Measurements from ENCODE around the gene ITGA7. TPM values are rescaled to one million over a fixed set of nuclear protein-coding genes. Genes with fewer than 3 reads are reported as not detected.

ITGA7 gene
- total RNA-seq, 3 donors from 2014 or later = 20.5 to 190 (median 33.1) TPM

DNA sequence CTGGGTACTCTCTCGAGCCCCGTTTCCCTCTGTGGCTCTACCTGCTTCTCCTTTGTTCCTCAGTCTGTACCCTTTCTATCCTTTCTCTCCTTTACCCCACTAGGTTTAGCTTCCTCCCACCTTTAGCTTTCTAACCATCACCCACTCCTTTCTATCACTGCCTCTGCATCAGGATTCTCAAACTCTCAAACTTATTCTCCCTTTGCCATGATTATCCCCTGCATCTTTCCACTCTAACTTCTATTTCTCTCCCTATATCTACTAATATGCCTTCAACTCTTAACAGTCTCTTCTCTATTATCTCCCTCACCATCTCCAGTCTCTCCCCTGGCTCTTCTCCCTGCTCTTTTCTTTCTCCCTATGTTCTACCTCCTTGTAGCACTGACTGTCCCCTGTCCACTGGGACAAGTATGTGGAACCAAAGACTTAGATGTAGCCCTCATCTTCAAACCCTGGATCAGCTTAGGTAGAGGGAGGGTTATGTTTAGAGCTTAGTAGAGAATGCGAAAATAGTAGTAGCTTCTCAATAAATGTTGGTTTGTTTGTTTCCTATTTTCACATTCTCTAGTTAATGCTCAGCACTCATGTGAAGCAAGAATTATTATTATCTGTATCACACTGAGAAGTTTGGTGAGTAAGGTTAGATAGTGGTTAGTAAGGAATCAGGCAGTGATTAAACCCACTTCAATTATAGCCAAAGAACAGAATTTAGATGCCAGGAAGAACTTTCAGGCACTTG, 38.6 kb upstream of the ITGA7 start:
- Histone ChIP-seq H3K9me3 (no peaks in the 10 kb centered on the region), H3K36me3 (no peaks in the 10 kb centered on the region), H3K27ac (peak overlapping the region; percentile 55 to 72), H3K4me3 (peak overlapping the region in 1 of 3 donors; percentile 48), H3K4me1 (peaks cover 3 to 4% of the 10 kb centered on the region in 2 donors), H3K27me3 (no peaks in the 10 kb centered on the region)
- TF ChIP-seq POLR2AphosphoS5 (IDR thresholded peaks at IDR 0.05) (no peak), POLR2A (IDR thresholded peaks at IDR 0.05) (no peak)
- TF ChIP-seq, protein P1, sequence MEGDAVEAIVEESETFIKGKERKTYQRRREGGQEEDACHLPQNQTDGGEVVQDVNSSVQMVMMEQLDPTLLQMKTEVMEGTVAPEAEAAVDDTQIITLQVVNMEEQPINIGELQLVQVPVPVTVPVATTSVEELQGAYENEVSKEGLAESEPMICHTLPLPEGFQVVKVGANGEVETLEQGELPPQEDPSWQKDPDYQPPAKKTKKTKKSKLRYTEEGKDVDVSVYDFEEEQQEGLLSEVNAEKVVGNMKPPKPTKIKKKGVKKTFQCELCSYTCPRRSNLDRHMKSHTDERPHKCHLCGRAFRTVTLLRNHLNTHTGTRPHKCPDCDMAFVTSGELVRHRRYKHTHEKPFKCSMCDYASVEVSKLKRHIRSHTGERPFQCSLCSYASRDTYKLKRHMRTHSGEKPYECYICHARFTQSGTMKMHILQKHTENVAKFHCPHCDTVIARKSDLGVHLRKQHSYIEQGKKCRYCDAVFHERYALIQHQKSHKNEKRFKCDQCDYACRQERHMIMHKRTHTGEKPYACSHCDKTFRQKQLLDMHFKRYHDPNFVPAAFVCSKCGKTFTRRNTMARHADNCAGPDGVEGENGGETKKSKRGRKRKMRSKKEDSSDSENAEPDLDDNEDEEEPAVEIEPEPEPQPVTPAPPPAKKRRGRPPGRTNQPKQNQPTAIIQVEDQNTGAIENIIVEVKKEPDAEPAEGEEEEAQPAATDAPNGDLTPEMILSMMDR (IDR thresholded peaks at IDR 0.05) = no peak
- DNase-seq (ENCODE audit: low spot score in 2 of 2) = no peak
- intact Hi-C loops (cut with DNase I; ENCODE audit: low total_unique reads) = no loop called here

DNA sequence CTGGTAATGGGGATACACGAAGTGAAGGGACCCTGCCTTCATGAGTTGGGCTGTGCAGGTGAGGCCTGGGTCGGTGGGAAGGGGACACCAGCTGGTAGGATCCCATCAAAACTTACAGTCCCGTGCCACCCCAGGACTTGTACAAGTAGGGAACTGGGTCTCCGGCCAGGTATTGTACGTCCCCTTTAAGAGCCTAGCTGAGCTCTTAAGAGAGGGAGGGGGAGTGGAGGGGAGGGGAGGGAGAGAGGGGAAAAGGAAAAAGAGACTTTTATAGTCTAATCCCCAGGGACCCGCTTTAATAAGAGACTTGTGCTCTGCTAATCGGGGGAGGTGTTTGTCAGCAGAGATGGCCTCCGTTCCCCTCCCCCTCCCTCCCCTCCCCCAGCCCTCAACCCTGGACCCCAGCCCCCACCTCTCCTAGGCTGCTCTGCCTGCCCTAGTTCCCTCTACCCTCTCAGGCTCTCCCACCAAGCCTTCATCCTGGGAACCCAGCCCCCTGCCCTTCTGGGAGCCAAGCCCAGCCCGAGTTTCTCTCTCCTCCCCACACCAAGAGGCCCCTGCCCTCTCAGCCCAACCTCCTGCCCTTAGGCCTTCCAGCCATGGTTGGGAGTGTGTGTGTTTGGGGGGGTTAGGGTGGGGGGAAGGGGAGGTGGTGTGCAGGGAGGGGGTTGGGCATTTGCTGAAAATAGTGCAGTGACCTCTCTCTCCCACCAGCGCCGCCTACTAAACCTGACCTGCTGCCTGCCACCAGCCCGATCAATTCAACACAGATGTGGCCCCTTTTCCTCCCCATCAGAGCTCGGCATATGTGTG, 37.9 kb upstream of the ITGA7 start:
- Histone ChIP-seq H3K9me3 (no peaks in the 10 kb centered on the region), H3K27ac (peak overlapping the region; percentile 55 to 72), H3K4me3 (peak overlapping the region in 2 of 3 donors; percentile 20 to 48), H3K36me3 (no peaks in the 10 kb centered on the region), H3K4me1 (peaks cover 3 to 4% of the 10 kb centered on the region in 2 donors), H3K27me3 (no peaks in the 10 kb centered on the region)
- no peak for TF ChIP-seq POLR2AphosphoS5 (IDR thresholded peaks at IDR 0.05)
- no peak for TF ChIP-seq POLR2A (IDR thresholded peaks at IDR 0.05)
- TF ChIP-seq, protein P1 (IDR thresholded peaks at IDR 0.05) = no peak
- DNase-seq (ENCODE audit: low spot score in 2 of 2) = no peak
- intact Hi-C loops (cut with DNase I; ENCODE audit: low total_unique reads) = no loop called here

DNA sequence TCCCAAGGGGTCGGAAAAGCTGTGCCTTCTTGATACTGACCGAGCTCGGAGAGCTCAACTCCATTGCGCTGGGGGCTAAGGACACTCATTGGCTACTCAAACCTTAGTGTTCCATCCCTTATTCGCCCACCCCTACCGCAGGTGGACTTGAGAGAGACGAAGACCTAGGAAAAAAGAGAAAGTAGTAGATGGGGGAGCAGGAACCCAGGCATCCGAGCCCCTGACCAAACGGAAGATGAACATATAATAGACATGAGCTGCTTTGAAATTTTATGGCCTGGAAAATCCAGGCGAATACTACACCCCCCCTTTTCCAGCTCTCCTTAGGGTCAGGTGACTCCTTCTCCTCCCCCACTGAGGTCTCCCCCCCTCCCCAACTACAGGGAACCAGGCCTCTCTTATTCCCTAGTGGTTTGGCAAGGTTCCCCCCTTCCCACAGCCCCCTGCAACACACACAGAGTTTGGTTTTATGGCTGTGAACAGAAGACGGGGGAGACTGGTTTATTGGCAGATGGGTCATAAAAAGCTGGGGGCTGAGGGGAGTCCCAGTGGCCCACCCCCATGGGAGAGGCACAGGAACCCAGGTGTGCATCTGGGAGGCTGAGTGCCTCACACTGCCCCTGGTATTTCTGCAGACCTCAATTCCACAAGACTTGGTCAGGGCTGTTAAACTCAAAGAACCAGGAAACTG, 36.8 kb upstream of the ITGA7 start:
- Histone ChIP-seq H3K36me3 (no peaks in the 10 kb centered on the region), H3K27ac (peak overlapping the region; percentile 55 to 72), H3K4me3 (peak overlapping the region; percentile 58 to 86 (median 62)), H3K4me1 (peaks cover 3 to 4% of the 10 kb centered on the region in 2 donors), H3K9me3 (no peaks in the 10 kb centered on the region), H3K27me3 (no peaks in the 10 kb centered on the region)
- TF ChIP-seq POLR2AphosphoS5 (IDR thresholded peaks at IDR 0.05) (no peak), POLR2A (IDR thresholded peaks at IDR 0.05) (no peak)
- TF ChIP-seq, protein P1 (IDR thresholded peaks at IDR 0.05) = no peak
- DNase-seq (ENCODE audit: low spot score in 2 of 2) = no peak
- intact Hi-C loops (cut with DNase I; ENCODE audit: low total_unique reads) = loop anchor here (1.0 to 5.0 kb wide), 3 partner anchors 75 to 1382 kb away; partner anchors contain the start of gene GPR84

DNA sequence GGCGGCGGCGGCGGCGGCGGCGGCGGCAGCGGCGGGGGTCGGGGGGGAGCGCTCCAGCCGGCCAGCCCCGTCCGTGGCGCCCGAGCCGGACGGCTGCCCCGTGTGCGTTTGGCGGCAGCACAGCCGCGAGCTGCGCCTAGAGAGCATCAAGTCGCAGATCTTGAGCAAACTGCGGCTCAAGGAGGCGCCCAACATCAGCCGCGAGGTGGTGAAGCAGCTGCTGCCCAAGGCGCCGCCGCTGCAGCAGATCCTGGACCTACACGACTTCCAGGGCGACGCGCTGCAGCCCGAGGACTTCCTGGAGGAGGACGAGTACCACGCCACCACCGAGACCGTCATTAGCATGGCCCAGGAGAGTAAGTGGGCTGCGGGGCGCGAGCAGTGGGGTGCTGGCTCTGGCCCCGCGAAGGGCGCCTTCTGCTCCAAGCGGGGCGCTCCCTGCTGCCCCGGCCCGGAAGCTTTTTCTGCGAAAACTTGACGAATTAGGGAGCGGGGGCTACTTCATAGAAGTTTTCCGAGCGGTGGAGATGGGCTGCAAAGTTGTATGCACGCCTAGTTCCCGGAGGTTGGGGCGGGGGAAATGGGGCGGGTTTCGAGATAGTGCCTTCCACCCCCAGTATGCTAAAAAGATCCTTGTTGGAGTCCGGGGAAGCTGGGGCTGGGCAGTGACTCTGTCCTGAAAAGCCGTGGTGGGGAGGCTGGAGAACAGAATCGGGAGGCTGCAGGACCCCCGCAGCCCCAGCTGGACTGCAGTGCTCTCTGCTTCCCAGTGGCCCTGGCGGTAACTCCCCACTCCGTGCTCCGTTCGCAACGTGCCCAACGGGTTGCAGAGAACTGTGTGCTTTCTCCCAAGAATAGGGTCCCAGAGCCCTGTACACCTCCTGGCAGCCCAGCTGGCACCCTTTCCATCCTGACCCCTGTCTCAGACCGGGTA, 36.0 kb upstream of the ITGA7 start:
- peak overlapping the region; percentile 58 to 86 (median 62) for H3K4me3 ChIP-seq
- no peaks in the 10 kb centered on the region for H3K27me3 ChIP-seq
- TF ChIP-seq, protein P1 (IDR thresholded peaks at IDR 0.05) = no peak
- no peak for TF ChIP-seq POLR2AphosphoS5 (IDR thresholded peaks at IDR 0.05)
- TF ChIP-seq POLR2A (IDR thresholded peaks at IDR 0.05) = no peak
- no peaks in the 10 kb centered on the region for H3K9me3 ChIP-seq
- intact Hi-C loops (cut with DNase I; ENCODE audit: low total_unique reads) = loop anchor here (1.0 to 5.0 kb wide), 3 partner anchors 76 to 1381 kb away; partner anchors contain the start of gene GPR84
- DNase-seq (ENCODE audit: low spot score in 2 of 2) = peak in 1 of 2 donors; percentile 54
- H3K36me3 ChIP-seq = no peaks in the 10 kb centered on the region
- peak overlapping the region in 1 of 2 donors; percentile 72 for H3K27ac ChIP-seq
- H3K4me1 ChIP-seq = peaks cover 3 to 4% of the 10 kb centered on the region in 2 donors
